GM12892 (cell line): ENCODE results near the gene NIT2.

Experiments
- DNase-seq: peaks from one replicate; pipeline ENCODE4 v3.0.0; 2011; ENCODE audit not compliant: insufficient read length
- FAIRE-seq: peaks from 2 replicates; lab custom pipeline; 2011; peaks lifted over from hg19 to GRCh38; lab: Jason Lieb, UNC
- POLR2A ChIP-seq: IDR thresholded peaks from 2 replicates; pipeline ENCODE4 v1.6.1; 2011; ENCODE audit warnings: low read depth, low read length, control low read depth
- POLR2AphosphoS5 ChIP-seq: IDR thresholded peaks from 2 replicates; pipeline ENCODE4 v1.6.1; 2011; ENCODE audit warnings: low read depth, low read length, control low read depth
- TAF1 ChIP-seq: IDR thresholded peaks from 2 replicates; pipeline ENCODE4 v1.6.1; 2011; ENCODE audit warnings: low read depth, mild to moderate bottlenecking, control low read depth, low read length, borderline replicate concordance

NIT2 gene

GRCh38 chr3:100370756-100371155, 36.2 kb downstream of the NIT2 start:
- TF ChIP-seq TAF1 (no peak), POLR2A (no peak), POLR2AphosphoS5 (no peak)
- FAIRE-seq (no peak), DNase-seq (no peak)

GRCh38 chr3:100374521-100374920, 40.0 kb downstream of the NIT2 start:
- TF ChIP-seq POLR2A (no peak), POLR2AphosphoS5 (no peak), TAF1 (no peak)
- DNase-seq (no peak), FAIRE-seq (no peak)

- TF ChIP-seq POLR2A = no peak
- DNase-seq (no peak), FAIRE-seq (no peak)
Measured at GRCh38 chr3:100376301-100376700, 41.7 kb downstream of the NIT2 start.

- FAIRE-seq = no peak
- no peak for DNase-seq
- TF ChIP-seq TAF1 = no peak
Measured at GRCh38 chr3:100384733-100385525, 50.4 kb downstream of the NIT2 start.

GRCh38 chr3:100386437-100387074, 52.0 kb downstream of the NIT2 start:
- TF ChIP-seq TAF1 (no peak), POLR2A (no peak), POLR2AphosphoS5 (no peak)
- FAIRE-seq (no peak), DNase-seq (no peak)

- DNase-seq = no peak
- FAIRE-seq = no peak
- TF ChIP-seq TAF1 (no peak), POLR2AphosphoS5 (no peak), POLR2A (no peak)
Measured at GRCh38 chr3:100389025-100389424, 54.5 kb downstream of the NIT2 start.

GRCh38 chr3:100395679-100396431, 61.3 kb downstream of the NIT2 start:
- TF ChIP-seq TAF1 = no peak
- DNase-seq (no peak), FAIRE-seq (no peak)

GRCh38 chr3:100396967-100397366, 62.4 kb downstream of the NIT2 start:
- DNase-seq (no peak), FAIRE-seq (no peak)
- TF ChIP-seq POLR2AphosphoS5 = no peak
- TF ChIP-seq TAF1 = no peak
- no peak for TF ChIP-seq POLR2A

- DNase-seq (no peak), FAIRE-seq (no peak)
- TF ChIP-seq TAF1 (no peak), POLR2AphosphoS5 (no peak), POLR2A (no peak)
Measured at GRCh38 chr3:100399341-100400071, 64.9 kb downstream of the NIT2 start.

GRCh38 chr3:100400419-100400779, 65.8 kb downstream of the NIT2 start:
- DNase-seq (peak; percentile 7), FAIRE-seq (peak; percentile 51)
- TF ChIP-seq TAF1 (no peak), POLR2A (no peak), POLR2AphosphoS5 (no peak)
